GM21619 (cell line): Measurements from ENCODE around the gene NTRK1.

Experiments
- ATAC-seq: cut with Tn5 transposase; IDR thresholded peaks from one replicate; pipeline ENCODE4 v1.9.1; 2021; ENCODE audit not compliant: unreplicated experiment

Gene NTRK1

GRCh38 chr1:156836892-156837291 lies 23.8 kb upstream of the NTRK1 start:
- ATAC-seq: no peak

GRCh38 chr1:156838972-156839371 lies 21.7 kb upstream of the NTRK1 start:
- no peak for ATAC-seq

- no peak for ATAC-seq
Observed at GRCh38 chr1:156839426-156840109, 21.1 kb upstream of the NTRK1 start.

GRCh38 chr1:156840186-156840897 lies 20.3 kb upstream of the NTRK1 start:
- no peak for ATAC-seq

- ATAC-seq: no peak
Observed at GRCh38 chr1:156840898-156841279, 19.8 kb upstream of the NTRK1 start.

GRCh38 chr1:156841295-156841855 lies 19.3 kb upstream of the NTRK1 start:
- no peak for ATAC-seq

GRCh38 chr1:156842618-156843300 lies 17.9 kb upstream of the NTRK1 start:
- ATAC-seq: no peak

GRCh38 chr1:156844102-156844501 lies 16.6 kb upstream of the NTRK1 start:
- ATAC-seq: no peak

- no peak for ATAC-seq
Observed at GRCh38 chr1:156844638-156845037, 16.0 kb upstream of the NTRK1 start.

- no peak for ATAC-seq
Observed at GRCh38 chr1:156845055-156845952, 15.4 kb upstream of the NTRK1 start.

- ATAC-seq: no peak
Observed at GRCh38 chr1:156845953-156846545, 14.6 kb upstream of the NTRK1 start.

- no peak for ATAC-seq
Observed at GRCh38 chr1:156846643-156847042, 14.0 kb upstream of the NTRK1 start.

- ATAC-seq: no peak
Observed at GRCh38 chr1:156847591-156848460, 12.8 kb upstream of the NTRK1 start.

- no peak for ATAC-seq
Observed at GRCh38 chr1:156848461-156849150, 12.1 kb upstream of the NTRK1 start.

GRCh38 chr1:156849151-156849496 lies 11.5 kb upstream of the NTRK1 start:
- ATAC-seq: no peak

GRCh38 chr1:156851779-156852417 lies 8.8 kb upstream of the NTRK1 start:
- ATAC-seq: no peak

- no peak for ATAC-seq
Observed at GRCh38 chr1:156852418-156852874, 8.2 kb upstream of the NTRK1 start.

GRCh38 chr1:156853761-156854160 lies 6.9 kb upstream of the NTRK1 start:
- no peak for ATAC-seq
